ENCODE data around the gene NFATC2.
"Not testable (repeated sequence)": the region's sequence is repeated elsewhere in the genome, so short reads cannot be mapped to it uniquely, and the experiment has no call there.

The NFATC2 gene

DNA sequence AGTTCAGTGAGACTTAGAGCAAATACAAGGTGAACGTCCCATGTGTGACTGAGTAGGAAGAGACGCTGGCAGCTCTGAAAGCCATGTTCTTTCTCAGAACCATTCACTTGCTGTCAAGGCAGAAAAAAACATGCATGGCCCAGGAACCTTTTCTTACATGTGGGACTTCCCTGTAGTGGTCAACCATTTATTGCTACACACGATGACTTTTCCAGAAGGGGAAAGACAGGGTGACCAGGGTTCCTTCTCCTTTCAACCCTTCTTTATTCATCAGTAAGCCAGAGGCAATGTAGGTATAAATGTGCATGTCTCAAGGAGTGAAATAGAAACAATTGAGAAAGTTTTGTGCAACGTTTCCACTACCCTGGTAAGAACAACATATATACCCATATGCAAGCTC, 189.0 kb downstream of the NFATC2 start:
- DNase-seq (ENCODE audit: low read depth) = no peak

DNA sequence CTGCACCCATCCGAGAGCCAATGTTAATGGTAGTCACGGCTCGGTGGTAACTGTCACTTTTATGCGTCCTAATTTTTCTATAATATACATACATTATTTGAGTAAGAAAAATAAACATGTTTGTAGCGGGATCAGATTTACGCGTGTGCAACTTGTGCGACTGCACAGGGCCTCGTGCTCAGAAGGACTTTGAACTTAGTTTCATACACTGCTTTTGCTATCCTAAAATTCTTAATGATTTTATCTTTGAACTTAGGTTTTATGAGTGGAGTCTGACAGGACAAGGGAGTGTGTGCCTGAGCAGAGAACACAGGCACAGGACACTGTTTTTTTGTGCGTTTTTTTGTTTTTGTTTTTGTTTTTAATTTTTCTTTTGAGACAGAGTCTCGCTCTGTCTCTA, 189.7 kb downstream of the NFATC2 start:
- DNase-seq (ENCODE audit: low read depth) = no peak

DNA sequence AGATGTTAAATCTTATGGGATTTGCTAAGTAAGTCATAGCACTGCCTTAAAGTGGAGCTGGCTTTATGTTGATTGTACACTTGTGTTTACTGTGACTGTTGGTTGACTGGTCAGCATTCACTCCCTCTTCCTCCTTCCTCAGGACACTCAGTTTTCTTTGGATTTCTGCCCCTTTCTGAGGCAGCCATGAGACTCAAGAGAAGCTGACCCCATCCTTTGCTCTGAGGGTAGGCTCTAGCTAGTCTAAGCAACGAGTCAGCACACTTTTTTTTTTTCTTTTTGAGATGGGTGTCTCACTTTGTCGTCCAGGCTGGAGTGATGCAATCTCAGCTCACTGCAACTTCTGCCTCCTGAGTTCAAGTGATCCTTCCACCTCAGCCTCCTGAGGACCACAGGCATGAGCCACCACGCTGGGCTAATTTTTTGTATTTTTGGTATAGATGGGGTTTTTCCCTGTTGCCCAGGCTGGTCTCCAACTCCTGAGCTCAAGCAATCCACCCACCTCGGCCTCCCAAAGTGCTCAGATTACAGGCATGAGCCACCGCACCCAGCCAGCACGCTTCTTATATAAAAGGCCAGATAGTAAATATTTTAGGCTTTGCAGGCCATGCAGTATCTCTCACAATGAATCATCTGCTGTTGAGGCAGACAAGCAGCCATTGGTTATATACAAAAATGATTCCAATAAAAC, 191.4 kb downstream of the NFATC2 start:
- DNase-seq (ENCODE audit: low read depth) = peak; percentile 42

DNA sequence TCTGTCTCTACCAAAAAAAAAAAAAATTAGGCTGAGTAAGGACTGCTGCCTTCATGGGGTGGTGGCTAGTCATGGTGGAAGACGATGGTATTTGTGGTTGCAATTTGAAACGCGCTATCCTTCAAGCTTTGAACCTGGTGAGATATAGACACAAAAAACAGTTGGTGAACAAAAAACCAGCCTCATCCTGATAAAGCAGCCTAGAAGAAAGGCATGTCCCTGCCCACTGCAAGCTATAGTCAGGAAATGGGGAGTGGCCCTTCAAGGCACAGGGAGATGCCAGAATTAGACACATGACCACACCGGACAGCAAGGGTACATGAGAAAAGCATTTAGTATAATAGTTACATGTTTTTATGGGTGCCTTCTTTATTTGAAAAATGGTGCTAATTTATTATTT, 193.6 kb downstream of the NFATC2 start:
- DNase-seq (ENCODE audit: low read depth) = no peak

DNA sequence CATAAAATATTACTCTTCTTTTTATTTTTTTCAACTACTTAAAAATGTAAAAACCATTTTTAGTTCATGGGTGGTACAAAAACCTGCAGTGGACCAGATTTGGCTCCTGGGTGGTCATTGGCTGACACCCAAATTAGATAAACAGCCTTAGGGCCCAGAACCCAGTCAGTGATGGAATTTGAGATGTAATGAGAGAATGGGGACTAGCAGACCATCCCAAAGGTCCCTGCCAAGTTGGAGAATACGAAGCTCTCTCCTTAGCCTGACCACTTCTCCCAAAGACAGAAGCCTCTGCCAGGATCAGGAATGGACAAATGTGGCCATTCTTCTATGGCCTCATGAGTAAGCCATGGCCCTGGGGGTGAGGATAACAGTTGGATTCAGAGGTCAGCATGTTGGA, 194.7 kb downstream of the NFATC2 start:
- DNase-seq (ENCODE audit: low read depth) = no peak

DNA sequence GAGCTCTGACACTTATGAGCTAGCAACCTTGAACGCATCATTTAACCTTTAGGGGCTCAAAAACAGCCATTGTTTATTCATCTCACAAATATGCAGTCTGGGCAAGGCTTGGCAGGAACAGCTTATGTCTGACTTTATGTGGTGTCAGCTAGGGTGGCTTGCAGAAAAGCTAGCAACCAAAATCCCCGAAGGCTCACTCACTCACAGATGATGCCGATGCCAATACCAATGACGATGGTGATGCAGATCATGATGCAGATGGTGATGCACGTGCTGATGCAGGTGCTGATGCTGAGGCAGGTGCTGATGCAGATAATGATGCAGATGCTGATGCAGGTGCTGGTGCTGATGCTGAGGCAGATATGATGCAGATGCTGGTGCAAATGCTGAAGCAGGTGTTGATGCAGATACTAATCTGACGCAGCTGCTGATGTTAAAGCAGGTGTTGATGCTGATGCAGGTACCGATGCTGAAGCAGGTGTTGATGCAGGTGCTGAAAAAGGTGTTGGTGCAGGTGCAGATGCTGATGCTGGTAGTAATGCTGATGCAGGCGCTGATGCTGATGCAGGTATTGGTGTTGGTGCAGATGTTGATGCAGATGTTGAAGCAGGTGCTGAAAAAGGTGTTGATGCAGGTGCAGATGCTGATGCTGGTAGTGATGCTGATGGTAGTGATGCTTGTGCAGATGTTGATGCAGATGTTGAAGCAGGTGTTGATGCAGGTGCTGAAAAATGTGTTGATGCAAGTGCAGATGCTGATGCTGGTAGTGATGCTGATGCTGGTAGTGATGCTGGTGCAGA, 195.6 kb downstream of the NFATC2 start:
- DNase-seq (ENCODE audit: low read depth) = no peak

DNA sequence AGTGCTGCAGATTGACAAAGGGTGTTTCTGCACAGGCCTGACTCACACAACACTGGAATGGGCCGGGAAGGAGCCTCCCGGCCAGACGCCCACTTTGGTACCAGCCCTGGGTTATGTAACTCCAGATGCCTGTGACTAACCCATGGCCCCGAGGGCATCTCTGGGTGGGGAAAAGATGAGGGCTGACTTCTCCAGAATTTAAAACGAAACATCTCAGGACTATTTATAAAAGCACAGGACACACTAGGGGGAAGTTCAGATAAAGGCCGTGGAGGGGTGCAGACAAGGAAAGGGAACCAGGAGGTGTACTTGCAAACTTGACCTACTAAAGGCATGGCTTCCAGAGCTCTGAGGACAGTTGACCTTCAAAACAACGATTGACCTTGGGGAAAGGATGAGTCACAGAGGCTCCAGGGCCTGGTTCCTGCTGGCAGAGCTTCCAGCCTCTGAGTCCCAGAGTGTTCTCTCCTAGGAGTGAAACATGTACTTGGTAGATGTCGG, 196.9 kb downstream of the NFATC2 start:
- peak; percentile 58 for DNase-seq (ENCODE audit: low read depth)

DNA sequence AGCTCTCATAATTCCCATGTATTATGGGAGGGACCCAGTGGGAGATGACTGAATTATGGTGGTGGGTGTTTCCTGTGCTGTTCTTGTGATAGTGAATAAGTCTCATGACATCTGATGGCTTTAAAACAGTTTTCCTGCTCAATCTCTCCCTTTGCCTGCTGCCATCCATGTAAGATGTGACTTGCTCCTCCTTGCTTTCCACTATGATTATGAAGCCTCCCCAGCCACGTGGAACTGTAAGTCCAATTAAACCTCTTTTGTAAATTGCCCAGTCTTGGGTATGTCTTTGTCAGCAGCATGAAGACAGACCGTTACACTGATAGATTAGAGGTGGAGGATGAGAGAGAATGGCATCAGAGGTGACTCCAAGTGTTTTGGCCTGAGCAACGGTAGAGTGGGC, 198.7 kb downstream of the NFATC2 start:
- not testable (repeated sequence) for DNase-seq (ENCODE audit: low read depth)

DNA sequence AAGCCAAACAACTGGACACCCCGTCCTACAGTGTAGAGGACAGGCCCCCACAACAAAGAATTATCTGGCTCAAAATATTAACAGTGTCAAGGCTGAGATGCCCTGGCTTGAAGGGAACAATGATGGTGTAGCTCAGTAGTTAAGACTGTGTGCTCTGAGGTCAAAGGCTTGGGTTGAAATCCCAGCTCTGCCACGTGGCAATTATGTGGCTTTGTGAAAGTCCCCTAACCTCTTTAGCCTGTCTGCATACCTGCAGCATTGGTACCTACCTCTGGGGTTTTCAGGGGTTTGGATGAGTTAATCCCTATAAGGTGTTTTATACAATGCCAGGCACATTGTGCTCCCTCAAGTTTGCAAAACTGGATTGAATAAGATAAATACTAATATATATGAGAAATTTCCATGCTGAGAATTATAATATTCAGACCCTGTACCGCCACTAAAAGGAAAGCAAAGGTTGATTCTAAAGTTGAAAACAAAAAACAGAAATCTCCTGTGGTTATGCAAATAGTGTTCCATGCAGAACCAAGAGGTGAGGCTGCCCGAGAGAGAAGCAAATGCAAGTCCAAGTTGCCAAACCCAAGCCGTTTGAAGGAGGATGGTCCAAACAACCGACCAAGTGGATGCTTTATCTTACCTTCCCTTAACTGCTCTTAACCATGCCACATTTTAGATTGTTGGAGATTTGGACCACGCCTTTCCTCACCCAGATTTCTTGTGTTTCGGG, 199.8 kb downstream of the NFATC2 start:
- DNase-seq (ENCODE audit: low read depth) = no peak

DNA sequence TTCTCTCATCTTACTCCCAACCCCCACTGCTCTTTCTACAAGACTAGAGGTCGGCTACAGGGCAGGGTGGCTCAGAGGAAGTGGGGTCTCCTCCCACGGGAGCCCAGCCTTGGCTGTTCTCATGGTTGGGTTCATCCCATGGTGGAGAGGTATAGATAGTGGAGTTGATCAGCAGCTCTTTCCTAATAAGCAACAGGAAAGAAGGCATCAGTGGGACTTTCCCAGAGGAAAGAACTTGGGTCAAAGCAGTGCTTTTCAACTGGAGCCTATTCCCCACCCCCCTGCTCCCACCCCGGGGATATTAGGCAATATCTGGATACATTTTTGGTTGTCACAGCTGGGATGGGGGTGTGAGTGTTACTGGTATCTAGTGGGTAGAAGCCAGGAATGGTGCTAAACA, 200.9 kb downstream of the NFATC2 start:
- DNase-seq (ENCODE audit: low read depth) = no peak

DNA sequence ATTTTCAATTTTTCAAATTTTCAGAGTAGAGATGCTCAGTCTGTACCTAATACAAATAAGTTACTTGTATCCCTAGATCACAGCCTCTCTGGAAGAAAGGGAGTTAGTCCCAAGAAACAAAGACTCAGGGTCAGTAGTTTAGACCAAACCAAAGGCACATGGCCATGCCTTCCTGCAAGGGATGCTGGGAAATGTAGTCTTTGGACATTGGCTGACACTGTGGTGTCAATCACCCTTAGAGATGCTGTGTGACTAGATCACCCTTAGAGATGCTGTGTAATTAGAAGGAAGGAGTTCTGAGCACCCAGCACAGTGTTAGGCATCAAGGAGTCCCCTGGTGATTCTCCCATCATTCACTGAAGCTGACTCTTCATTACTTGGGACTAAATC, 202.1 kb downstream of the NFATC2 start:
- no peak for DNase-seq (ENCODE audit: low read depth)

DNA sequence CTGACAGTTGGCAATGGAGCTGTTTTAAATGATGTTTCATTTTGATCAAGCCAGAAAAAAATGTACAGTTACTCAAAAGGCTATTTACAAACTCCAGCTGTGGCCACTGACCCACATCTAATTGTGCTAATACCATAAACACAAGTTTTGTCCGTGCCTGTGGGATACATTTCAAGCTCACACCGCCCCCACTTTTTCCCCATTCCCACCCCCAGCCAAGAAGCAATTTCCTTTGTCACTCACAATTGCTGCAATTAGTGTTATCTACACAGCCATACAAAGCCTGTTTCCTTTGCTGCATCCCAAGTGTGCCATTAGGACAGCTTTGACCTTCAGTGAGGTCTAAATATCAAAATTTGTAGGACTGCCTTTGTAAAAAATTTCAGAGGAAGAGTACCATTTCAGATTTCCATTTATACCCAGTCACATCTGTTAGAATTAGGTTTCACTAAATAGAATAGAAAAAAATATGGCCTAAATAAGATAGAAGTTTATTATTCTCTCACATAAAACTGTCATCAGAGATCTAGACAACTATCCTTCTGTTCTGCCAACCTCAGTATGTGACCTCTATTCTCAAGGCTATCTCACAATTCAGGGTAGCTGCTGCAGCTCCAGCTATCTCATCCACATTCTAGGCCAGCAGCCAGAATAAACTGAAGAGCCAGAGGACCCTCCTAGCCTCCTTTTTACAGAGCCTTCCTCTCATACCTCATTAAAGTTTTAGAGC, 202.6 kb downstream of the NFATC2 start:
- no peak for DNase-seq (ENCODE audit: low read depth)

DNA sequence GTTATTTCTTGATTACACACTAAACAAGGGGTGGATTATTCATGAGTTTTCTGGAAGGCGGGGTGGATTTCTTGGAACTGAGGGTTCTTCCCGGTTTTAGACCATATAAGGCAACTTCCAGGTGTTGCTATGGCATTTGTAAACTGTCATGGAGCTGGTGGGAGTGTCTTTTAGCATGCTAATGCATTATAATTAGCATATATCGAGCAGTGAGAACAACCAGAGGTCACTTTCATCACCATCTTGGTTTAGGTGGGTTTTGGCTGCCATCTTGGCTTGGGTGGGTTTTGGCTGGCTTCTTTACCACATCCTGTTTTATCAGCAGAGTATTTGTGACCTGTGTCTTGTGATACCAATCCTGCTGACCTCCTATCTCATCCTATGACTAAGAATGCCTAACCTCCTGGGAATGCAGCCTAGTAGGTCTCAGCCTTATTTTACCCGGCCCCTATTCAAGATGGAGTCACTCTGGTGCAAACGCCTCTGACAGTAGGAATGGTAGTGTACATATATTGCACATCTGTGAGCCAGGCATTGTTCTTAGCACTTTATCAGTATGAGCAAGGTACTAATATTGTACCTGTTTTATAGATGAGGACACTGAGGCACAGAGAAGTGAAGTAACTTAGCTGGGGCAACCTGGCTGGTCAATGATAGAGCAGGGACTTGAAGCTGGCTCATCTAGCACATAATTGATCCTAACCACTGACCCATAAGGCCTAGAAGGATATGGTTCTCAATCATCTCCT, 203.7 kb downstream of the NFATC2 start:
- DNase-seq (ENCODE audit: low read depth) = no peak

DNA sequence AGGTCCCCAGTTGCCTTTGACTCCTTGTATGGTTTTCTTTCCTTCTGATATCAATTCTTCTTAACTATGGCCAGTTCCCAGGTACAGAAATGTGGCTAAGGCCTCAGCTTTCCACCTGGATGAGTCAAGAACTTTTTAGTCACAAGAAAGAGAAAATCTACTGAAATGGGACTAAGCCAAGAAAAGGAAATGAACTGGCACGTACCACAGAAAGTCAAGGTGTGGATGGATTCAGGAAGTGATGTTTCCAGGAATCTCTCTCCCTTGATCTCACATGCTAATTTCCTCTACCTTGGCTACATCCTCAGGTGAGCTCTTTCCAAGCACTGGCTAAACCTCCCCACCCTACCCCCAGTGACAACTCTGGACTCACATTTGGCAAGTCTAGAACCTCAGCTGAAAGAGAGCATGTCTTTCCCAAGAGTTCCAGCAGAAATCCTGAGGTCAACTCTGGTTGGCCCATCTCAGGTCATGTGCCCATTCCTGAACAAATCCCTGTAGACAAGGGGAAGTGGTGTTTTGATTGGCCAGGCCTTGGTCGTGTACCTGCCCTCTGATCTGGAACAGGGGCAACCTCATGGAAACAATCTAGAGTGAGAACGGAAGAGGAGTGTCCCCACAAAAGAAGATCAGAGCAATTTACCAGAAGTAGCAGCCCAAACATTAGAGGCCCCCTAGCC, 205.3 kb downstream of the NFATC2 start:
- DNase-seq (ENCODE audit: low read depth) = no peak
